ENCODE measurements around the gene RANBP6.

Gene RANBP6

DNA sequence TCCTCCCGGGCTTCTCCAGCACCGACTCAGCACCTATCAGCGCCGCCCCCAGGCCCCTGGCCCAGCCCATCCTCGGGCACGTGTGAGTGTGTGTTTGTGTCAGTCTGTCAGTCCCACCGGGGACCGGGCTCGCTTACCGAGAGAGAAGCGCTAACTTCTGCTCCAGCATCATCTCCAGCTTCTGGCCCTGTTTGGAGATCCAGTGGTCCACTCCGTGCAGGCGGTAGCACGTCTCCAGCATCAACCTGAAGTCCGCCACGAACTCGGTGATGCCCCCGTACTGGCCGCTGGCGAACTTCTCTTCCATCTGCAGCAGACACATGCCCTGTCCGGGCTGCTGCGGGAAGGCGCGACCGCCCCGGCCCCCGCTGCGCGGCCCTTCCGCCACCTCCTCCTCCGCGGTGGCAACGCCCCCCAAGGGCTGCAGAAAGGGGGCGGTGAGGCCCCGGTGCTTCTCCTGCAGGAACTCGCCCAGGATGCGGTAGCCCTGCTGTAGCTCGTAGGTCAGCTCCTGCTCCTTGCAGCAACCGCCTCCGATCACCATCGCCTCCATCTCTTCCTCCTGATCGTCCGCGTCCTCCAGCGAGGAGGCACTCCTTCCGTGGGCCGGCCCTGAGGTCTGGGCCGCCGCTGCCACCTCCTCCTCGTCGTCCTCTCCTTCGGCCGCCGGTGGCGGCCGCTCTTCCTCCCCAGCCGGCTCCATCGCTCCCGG, 8.2 kb downstream of the RANBP6 start:
- DNase-seq (ENCODE audit: low read depth, low spot score) = peak; percentile 87

DNA sequence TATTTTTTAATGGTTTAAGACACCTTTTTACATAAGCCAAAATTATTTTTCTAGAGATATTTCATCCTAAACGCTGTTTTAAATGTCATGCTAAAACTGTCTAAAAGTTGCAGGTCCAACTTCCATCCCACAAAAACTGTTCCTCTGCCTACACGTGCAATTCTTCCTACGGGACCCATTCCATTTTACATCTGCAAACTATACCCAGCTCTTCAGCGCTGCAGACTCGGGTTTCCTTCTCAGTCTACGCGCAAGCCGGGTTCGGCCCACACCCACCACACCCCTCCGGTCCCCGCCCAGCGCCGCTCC, 8.7 kb downstream of the RANBP6 start:
- no peak for DNase-seq (ENCODE audit: low read depth, low spot score)

DNA sequence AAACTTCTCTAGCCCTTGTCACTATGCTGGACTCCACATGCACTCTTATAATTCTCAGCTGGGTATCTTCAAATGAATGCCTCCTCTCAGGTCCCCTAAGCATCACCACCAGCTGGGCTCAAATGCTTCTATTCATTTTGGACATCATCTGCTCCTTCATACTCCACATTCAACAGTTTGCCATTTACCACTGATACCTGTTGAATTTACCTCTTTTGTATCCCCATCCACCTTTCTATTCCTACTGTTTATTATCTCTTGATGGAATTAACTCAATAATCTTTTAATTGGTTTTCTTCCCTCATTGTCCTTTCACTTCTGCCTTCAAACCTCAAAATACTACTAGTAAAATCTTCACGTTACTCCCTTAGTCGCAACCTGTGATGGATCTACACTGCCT, 14.5 kb downstream of the RANBP6 start:
- no peak for DNase-seq (ENCODE audit: low read depth, low spot score)

DNA sequence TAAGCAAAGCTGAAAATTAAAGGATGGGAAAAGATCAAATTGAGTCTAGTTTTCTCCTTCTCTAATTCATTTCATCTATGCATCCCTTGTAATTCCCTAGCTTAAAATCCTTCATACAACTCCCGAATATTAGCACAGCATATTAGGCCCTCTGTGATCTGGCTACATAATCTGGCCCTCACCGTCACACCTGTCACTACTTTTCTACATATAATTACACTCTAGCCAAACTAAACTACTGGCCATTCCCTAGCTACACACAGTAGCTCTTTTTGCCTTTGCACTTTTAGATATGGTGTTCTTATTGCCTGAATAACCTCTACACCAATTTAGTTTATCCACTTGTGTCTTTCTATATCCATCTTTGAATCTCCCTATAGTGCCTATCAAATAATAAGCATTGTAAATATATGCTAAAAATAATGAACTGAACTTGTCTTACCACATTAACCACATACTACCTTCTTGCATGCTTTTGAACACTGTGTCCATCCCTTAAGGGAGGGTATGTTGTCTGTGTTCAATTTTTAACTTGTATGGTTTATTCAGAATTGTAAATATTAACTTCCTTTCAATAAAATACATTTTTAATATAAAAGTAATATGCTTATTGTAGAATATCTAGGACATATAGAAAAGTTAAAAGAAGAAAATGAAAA, 15.9 kb downstream of the RANBP6 start:
- DNase-seq (ENCODE audit: low read depth, low spot score) = no peak

DNA sequence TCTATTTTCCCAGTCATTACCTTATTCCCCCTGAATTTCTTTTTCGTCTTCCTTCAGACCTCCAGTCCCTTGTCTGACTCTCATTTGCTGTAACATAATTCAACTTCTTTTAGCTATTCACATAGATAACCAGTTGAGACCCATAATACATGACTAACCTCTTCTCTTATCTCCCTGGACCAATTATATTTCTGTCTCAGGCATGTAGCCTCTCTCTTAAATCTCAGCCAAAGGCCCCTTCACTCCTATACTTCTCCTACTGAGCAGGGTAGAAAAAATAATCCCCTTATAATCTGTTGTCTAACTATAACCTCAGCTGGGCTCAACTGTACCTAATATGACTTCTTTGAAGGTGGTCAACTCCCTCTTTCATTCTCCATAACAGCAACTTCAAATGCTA, 20.9 kb downstream of the RANBP6 start:
- no peak for DNase-seq (ENCODE audit: low read depth, low spot score)

DNA sequence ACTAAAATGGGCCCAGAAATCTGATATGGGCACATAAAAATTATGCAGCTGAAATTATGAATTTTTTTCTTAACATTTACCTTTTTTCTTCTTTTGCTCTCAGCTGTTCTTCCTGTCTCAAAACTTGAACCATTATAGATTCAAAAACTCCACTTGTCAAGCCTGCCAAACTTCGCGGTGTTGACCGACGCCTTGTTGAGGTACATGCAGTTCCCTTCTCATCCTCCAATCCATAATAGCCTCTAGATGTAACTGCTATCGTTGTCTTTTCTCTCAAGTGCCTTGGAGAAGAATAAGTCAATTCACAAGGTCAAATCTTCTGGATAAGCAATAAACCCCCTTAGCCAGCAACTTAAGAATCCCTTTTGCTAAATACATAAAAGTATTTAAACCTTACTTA, 27.2 kb downstream of the RANBP6 start:
- DNase-seq (ENCODE audit: low read depth, low spot score) = no peak

DNA sequence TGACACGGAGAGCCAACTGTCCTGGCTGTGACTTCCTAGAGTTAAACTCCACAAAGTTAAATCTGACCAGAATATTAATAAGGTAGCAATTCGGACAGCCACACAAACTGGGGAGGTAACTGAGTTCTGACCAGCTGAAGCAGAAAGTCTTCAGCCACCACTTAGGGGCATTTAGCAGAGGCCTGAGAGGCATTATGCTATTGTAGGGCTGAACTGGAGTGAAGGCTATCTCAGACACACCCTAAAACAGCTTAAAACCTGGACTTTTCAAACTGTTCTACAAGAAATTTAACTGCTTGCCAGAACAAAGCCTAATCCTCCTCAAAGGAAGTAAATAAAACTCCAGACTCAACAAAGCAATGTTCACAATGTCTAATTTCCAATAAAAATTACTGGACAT, 32.4 kb downstream of the RANBP6 start:
- DNase-seq (ENCODE audit: low read depth, low spot score) = no peak

DNA sequence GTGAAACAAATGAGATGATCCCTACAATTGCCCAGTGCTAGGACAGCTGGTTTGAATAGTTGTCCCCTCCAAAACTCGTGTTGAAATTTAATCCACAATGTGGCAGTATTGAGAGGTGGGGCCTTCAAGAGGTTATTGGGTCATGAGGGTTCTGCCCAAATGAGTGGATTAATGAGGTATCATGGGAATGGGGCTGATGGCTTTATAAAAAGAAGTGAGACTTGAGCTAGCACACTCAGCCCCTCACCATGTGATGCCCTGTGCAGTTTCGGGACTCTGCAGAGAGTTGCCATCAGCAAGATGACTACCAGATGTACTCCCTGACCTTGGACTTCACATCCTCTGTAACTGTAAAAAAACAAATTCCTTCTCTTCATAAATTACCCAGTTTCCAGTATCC, 33.1 kb downstream of the RANBP6 start:
- no peak for DNase-seq (ENCODE audit: low read depth, low spot score)

DNA sequence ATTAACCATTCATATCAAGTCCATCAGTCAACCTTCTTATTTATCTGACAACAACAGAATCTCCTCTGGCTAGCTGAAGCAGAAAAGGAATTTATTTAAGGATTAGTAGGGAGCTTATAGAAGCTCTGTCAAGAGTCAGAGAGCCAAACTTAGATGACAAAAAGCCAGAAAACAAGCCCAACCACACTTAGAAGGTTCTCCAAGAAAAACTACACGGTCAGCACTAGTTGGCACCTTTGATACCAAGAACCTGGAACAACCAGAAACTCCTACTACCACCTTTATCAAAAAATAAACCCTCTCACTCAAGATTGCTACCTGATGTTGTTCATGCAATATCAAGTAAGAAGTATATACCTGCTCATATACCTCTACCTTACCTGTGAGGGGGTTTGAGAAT, 36.9 kb downstream of the RANBP6 start:
- no peak for DNase-seq (ENCODE audit: low read depth, low spot score)

DNA sequence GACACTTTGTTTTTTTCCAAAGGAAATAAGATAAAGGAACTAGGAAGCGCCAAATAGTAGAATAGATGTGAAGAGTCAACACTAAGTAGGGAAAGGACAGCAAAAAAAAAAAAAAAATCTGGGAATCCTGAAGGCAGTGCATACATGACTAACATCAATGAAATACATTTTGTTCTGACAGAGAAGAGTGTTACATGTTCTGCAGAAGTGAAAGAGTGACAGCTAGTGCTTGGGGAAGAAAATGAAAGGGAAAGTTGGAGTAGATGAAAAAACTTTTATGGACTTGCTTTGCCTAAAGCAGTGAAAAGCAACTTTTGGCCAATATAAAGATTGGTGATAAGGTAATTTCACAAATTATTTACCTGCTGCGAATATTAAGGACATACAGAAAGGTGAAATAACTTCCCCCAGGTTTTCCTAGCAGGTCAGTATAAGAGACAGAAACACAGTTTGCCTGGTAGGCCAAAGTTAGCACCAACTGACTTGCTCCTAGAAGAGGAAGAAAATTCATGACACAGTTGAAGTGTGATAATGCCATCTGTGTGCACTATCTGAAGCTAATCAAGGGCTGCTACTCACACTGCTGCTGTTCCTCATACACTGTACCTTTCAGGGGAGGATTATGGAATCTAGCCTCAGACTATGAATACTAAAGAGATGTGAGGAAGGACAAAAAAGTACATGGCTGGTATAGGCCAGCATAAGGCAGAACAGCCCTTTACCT, 38.6 kb downstream of the RANBP6 start:
- no peak for DNase-seq (ENCODE audit: low read depth, low spot score)

DNA sequence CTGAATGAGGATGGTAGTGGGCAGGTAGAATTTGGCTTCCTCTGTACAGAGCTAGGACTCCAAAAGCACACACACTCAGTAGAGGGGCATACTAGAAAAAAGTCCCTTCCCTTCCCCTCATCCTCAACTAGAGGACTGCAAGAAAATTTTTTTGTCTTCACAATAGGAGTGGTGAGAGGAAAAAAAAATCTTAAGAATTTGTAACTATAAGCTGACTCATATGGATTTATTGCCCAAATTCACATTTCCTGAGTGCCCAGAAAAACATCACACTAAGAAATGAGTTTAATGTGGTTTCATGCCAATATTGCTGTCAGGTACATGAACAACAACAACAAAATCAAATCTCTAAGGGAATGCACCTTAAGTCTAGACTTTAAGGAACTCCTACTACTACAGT, 43.7 kb downstream of the RANBP6 start:
- no peak for DNase-seq (ENCODE audit: low read depth, low spot score)

Data from activated CD4-positive, CD25-positive, alpha-beta regulatory T cell treated with anti-CD3 and anti-CD28 coated beads, Interleukin-2, amount 50 U/mL, for 16 hours (primary cell).